GM18502 (cell line): Measurements from ENCODE around the gene PSMG1.

Experiments used
- ATAC-seq: cut with Tn5 transposase; IDR thresholded peaks from one replicate; pipeline ENCODE4 v1.9.1; 2021; ENCODE audit warnings: mild to moderate bottlenecking; ENCODE audit not compliant: unreplicated experiment, poor library complexity

The PSMG1 gene

GRCh38 chr21:39127506-39127905, 55.7 kb downstream of the PSMG1 start:
- ATAC-seq, result no peak

- ATAC-seq, result no peak
Observed at GRCh38 chr21:39126486-39126806, 56.8 kb downstream of the PSMG1 start.

- ATAC-seq, result no peak
Observed at GRCh38 chr21:39125752-39126485, 57.3 kb downstream of the PSMG1 start.
